Natural killer cell (primary cell): ENCODE data around the gene IQCC. TPM values are rescaled to one million over a fixed set of nuclear protein-coding genes. Genes with fewer than 3 reads are reported as not detected.

Source experiments
- ATAC-seq, 3 donors: fragments of 150-1000 bp in 2 of 3; fragments of 200-7000 bp in 1 of 3; cut with Tn5 transposase; 1 replicate in 1 of 3; 2 replicates in 2 of 3; pipeline ENCODE4 v1.10.0; 2021; ENCODE audit warnings: mild to moderate bottlenecking in 2 of 3, moderate library complexity in 2 of 3
- DNase-seq, 2 donors: peaks; one replicate each; pipeline versions ENCODE4 v3.0.0 to v3.0.0-alpha.2; 2013 to 2021; ENCODE audit warnings: mixed read lengths in 1 of 2
- H3K27ac ChIP-seq: one replicate; pipeline ENCODE4 v1.5.1; 2013; ENCODE audit warnings: mild to moderate bottlenecking, low read length
- H3K27me3 ChIP-seq: one replicate; pipeline ENCODE4 v1.6.1; 2013; ENCODE audit warnings: low read length; ENCODE audit not compliant: control insufficient read depth, insufficient read depth
- H3K36me3 ChIP-seq: one replicate; pipeline ENCODE4 v1.6.1; 2013; ENCODE audit warnings: low read length; ENCODE audit not compliant: control insufficient read depth, insufficient read depth
- H3K4me1 ChIP-seq: one replicate; pipeline ENCODE4 v1.6.1; 2013; ENCODE audit warnings: low read length; ENCODE audit not compliant: control insufficient read depth, insufficient read depth
- H3K4me3 ChIP-seq: one replicate; pipeline ENCODE4 v1.5.1; 2013; ENCODE audit warnings: low read length
- H3K9me3 ChIP-seq: one replicate; pipeline ENCODE4 v1.6.1; 2013; ENCODE audit warnings: low read length; ENCODE audit not compliant: control insufficient read depth, insufficient read depth
- H3K27ac Mint-ChIP-seq, 2 donors: one replicate each; pipeline ENCODE4 v1.8.0; 2022; ENCODE audit warnings: mild to moderate bottlenecking in 2 of 2, mixed read lengths in 2 of 2, moderate library complexity in 1 of 2
- H3K27me3 Mint-ChIP-seq, 2 donors: one replicate each; pipeline ENCODE4 v1.8.0; 2022; ENCODE audit warnings: low read depth in 2 of 2, mixed read lengths in 2 of 2
- H3K36me3 Mint-ChIP-seq: one replicate; pipeline ENCODE4 v1.8.0; 2022; ENCODE audit warnings: mixed read lengths
- H3K4me1 Mint-ChIP-seq, 2 donors: one replicate each; pipeline ENCODE4 v1.8.0; 2022; ENCODE audit warnings: mixed read lengths in 2 of 2
- H3K4me3 Mint-ChIP-seq: one replicate; pipeline ENCODE4 v1.8.0; 2022; ENCODE audit warnings: mild to moderate bottlenecking, moderate library complexity, mixed read lengths
- H3K9me3 Mint-ChIP-seq, 2 donors: one replicate each; pipeline ENCODE4 v1.8.0; 2022; ENCODE audit warnings: mixed read lengths in 2 of 2
- WGBS: methylation state at CpG from one replicate; pipeline ENCODE4 v1.1.7; 2013; ENCODE audit warnings: missing lambda C conversion rate; ENCODE audit not compliant: insufficient coverage; 5-methylcytosine and 5-hydroxymethylcytosine counted together
- intact Hi-C: fragments of 100-400 bp; cut with micrococcal nuclease; formaldehyde crosslinking; loops from one replicate; pipeline ENCODE4 v1.14.2; 2022
- total RNA-seq, 4 donors: library from RNA; stranded (reverse); fragments of 120-200 nt in 1 of 4; gene quantifications; one replicate each; pipeline versions ENCODE4 v1.2.3 to v1.2.4, GENCODE V29; 2013 to 2022
- TF ChIP-seq, protein P1 (sequence below): fragments of 200-600 bp; IDR thresholded peaks from one replicate; pipeline ENCODE4 v1.8.0; 2022; ENCODE audit warnings: antibody characterized with exemption

The IQCC gene
- total RNA-seq, 3 donors from 2014 or later (not counting 1 experiment from before 2014, with no cell fraction given) = 1.8 to 3.5 (median 3.3) TPM

DNA sequence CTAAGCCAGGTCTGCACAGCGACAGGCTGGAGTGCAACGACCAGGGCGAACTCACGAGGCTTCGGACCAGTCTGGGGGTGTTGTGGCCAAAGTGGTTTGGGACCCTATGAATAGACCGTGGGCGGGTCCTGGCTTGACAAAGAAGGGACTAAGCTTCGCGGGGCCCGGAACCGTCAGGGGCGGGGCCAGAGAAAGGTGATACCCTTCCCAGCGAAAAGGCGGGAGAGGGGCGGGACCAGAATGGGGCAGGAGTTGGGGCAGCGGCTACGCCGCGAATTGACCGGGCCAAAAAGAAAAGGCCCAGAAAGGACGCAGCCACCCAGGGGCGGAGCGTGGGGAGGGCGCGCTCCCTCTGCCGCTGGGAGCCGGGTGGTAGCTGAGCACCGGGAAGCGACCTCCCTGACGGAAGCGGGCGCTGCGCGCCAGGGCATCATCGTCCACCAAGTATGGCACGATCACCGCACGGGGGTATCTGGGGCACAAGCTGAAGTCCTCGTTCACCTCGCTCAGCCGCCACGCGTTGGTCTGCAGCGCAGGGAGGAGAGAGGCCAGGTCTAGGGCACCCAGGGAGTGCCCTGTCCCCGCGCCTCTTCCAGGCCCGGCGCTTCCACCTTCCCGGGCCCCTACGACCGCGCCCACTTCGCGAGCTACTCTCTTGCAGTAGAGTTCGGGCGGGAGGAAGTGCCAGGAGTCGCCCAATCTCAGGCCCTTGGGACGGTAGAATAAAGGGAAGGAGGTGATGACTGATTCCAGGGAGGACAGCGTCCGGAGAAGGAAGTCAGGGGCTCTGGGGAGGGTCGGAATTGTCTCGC lies 34.9 kb downstream of the IQCC start:
- DNase-seq (peak; percentile 33 to 83), ATAC-seq (peak; percentile 57 to 73 (median 58))
- Histone ChIP-seq H3K27ac (no peak overlapping the region), H3K27me3 (no peaks in the 10 kb centered on the region), H3K9me3 (no peaks in the 10 kb centered on the region), H3K4me1 (peaks cover 26% of the 10 kb centered on the region), H3K4me3 (peak overlapping the region; percentile 58), H3K36me3 (no peaks in the 10 kb centered on the region)
- intact Hi-C loops = no loop called here
- no peaks in the 10 kb centered on the region for H3K27me3 Mint-ChIP-seq
- peaks cover 0 to 25% of the 10 kb centered on the region in 2 donors for H3K4me1 Mint-ChIP-seq
- peak overlapping the region in 1 of 2 donors; percentile 85 for H3K27ac Mint-ChIP-seq
- no peaks in the 10 kb centered on the region for H3K36me3 Mint-ChIP-seq
- TF ChIP-seq, protein P1, sequence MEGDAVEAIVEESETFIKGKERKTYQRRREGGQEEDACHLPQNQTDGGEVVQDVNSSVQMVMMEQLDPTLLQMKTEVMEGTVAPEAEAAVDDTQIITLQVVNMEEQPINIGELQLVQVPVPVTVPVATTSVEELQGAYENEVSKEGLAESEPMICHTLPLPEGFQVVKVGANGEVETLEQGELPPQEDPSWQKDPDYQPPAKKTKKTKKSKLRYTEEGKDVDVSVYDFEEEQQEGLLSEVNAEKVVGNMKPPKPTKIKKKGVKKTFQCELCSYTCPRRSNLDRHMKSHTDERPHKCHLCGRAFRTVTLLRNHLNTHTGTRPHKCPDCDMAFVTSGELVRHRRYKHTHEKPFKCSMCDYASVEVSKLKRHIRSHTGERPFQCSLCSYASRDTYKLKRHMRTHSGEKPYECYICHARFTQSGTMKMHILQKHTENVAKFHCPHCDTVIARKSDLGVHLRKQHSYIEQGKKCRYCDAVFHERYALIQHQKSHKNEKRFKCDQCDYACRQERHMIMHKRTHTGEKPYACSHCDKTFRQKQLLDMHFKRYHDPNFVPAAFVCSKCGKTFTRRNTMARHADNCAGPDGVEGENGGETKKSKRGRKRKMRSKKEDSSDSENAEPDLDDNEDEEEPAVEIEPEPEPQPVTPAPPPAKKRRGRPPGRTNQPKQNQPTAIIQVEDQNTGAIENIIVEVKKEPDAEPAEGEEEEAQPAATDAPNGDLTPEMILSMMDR = no peak
- H3K9me3 Mint-ChIP-seq = no peaks in the 10 kb centered on the region
- WGBS = 6% methylated on average over 62 of the region's 62 CpGs
- H3K4me3 Mint-ChIP-seq = peak overlapping the region; percentile 89

DNA sequence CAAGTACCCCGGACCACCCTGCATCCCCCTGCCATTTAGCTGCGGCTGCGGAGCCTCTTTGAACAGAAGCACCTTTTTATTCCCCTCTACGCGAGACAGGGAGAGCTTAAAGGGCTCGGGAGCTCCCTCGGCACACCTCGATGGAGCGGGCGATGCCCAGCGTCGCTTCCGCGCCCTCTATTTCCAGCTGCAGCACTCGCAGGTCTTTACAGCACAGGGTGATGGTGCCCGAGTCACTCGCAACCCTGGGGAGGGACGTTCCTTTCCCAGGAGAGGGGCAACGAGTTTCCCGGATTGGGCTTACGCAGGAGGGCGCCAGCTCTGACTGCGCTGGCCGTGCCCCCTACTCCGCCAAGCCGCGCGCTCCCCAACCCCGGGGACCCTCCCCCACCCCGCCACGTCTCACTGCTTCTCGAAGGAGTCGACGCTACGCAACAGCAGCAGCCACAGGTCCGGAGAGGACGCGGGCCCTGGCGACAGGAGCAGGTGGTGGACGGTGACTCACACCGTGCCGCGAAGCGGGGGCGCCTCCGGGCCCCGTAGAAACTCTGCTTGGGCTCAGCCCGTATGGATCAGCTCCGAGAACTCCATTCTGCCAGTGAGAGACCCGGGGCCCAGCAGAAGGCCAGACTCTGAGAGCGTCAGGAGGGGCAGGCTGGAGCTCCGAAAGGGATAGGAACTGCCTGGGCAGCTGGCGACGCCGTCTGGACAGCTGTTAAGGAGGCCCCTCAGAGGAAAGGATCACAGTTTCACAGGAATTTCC lies 35.7 kb downstream of the IQCC start:
- Mint-ChIP-seq H3K4me1 (peaks cover 0 to 25% of the 10 kb centered on the region in 2 donors), H3K9me3 (no peaks in the 10 kb centered on the region), H3K4me3 (peak overlapping the region; percentile 89), H3K36me3 (no peaks in the 10 kb centered on the region), H3K27ac (peak overlapping the region; percentile 18 to 85), H3K27me3 (no peaks in the 10 kb centered on the region)
- Histone ChIP-seq H3K9me3 (no peaks in the 10 kb centered on the region), H3K4me3 (peak overlapping the region; percentile 58), H3K36me3 (no peaks in the 10 kb centered on the region), H3K4me1 (peaks cover 26% of the 10 kb centered on the region), H3K27ac (no peak overlapping the region), H3K27me3 (no peaks in the 10 kb centered on the region)
- TF ChIP-seq, protein P1 = no peak
- 6% methylated on average over 55 of the region's 55 CpGs for WGBS
- intact Hi-C loops = no loop called here
- DNase-seq (peak; percentile 49 to 69), ATAC-seq (peak; percentile 67 to 80 (median 68))

DNA sequence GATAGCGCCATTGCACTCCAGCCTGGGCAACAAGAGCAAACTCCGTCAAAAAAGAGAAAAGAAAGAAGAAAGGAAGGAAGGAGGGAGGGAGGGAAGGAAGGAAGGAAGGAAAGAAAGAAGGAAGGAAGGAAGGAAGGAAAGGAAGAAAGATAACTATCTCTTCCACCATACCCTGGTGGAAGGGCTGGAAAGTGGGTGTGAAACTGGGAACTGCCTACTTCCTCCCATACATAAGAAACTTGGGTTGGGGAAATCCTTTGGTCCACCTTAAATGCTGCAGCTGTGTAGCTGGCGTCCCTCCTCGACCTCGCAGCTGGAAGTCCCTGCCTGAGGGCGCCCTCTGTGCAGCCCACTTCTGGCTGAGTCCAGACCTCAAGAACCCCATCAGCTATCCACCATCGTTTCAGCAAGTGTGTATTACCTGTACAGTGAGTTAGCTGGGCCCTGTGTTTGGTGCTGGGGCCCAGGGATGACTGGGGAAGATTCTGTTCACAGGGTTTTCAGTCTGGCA lies 36.9 kb downstream of the IQCC start:
- Histone ChIP-seq H3K4me1 (peaks cover 29% of the 10 kb centered on the region), H3K9me3 (no peaks in the 10 kb centered on the region), H3K27me3 (no peaks in the 10 kb centered on the region), H3K4me3 (no peak overlapping the region), H3K27ac (no peak overlapping the region), H3K36me3 (no peaks in the 10 kb centered on the region)
- TF ChIP-seq, protein P1 = no peak
- Mint-ChIP-seq H3K4me1 (peaks cover 4 to 30% of the 10 kb centered on the region in 2 donors), H3K36me3 (no peaks in the 10 kb centered on the region), H3K4me3 (peak overlapping the region; percentile 28), H3K27me3 (no peaks in the 10 kb centered on the region), H3K9me3 (no peaks in the 10 kb centered on the region), H3K27ac (peak overlapping the region in 1 of 2 donors; percentile 85)
- ATAC-seq = no peak
- intact Hi-C loops = no loop called here
- DNase-seq = no peak
- WGBS = 49% methylated on average over 7 of the region's 7 CpGs
